GM12878 (cell line): Measurements from ENCODE around the gene DNAJC6. TPM values are rescaled to one million over a fixed set of nuclear protein-coding genes. Genes with fewer than 3 reads are reported as not detected.

ENCODE experiments used
- BMI1 ChIP-seq: fragments of 450-650 bp; IDR thresholded peaks from 2 replicates; pipeline ENCODE4 v1.6.1; 2016; ENCODE audit warnings: mild to moderate bottlenecking, moderate library complexity, borderline replicate concordance
- BRCA1 ChIP-seq: IDR thresholded peaks from 2 replicates; pipeline ENCODE4 v1.6.1; 2011; ENCODE audit warnings: low read depth, low read length, improper control_type of control experiment
- CBFB ChIP-seq: IDR thresholded peaks from 2 replicates; pipeline ENCODE4 v1.6.1; 2016; ENCODE audit warnings: antibody characterized with exemption, low read depth
- IKZF1 ChIP-seq: fragments of 450-650 bp; conservative IDR thresholded peaks from 2 replicates; pipeline ENCODE4 v1.6.1; 2017; ENCODE audit warnings: antibody characterized with exemption, mild to moderate bottlenecking
- KAT2A ChIP-seq: conservative IDR thresholded peaks from 2 replicates; pipeline ENCODE4 v1.6.1; 2011; ENCODE audit warnings: low read depth, low read length; ENCODE audit not compliant: control insufficient read depth
- REST ChIP-seq: IDR thresholded peaks from 2 replicates; pipeline ENCODE4 v1.6.1; 2012; ENCODE audit warnings: mild to moderate bottlenecking, low read depth, low read length
- SMAD5 ChIP-seq: IDR thresholded peaks from 2 replicates; pipeline ENCODE4 v1.6.1; 2016; ENCODE audit warnings: antibody characterized with exemption, low read depth
- SMARCA5 ChIP-seq: fragments of 450-650 bp; IDR thresholded peaks from 2 replicates; pipeline ENCODE4 v1.6.1; 2017; ENCODE audit warnings: mild to moderate bottlenecking
- SMC3 ChIP-seq: IDR thresholded peaks from 2 replicates; pipeline ENCODE4 v1.6.1; 2011; ENCODE audit warnings: low read length, improper control_type of control experiment, borderline replicate concordance
- USF1 ChIP-seq: IDR thresholded peaks from 2 replicates; pipeline ENCODE4 v1.6.1; 2011; ENCODE audit warnings: borderline replicate concordance, low read depth, mild to moderate bottlenecking, moderate library complexity, mixed read lengths, low read length; ENCODE audit not compliant: insufficient read depth; ENCODE audit errors: extremely low read length
- polyA plus RNA-seq, 11 experiments: library from polyadenylated mRNA; depleted of rRNA in 4 of 11; unstranded in 6 of 11; stranded (reverse) in 5 of 11; fragments of >200 nt; fragmentation: Nextera tagmentation in 4 of 11; fragmentation: Illumina TruSeq in 1 of 11; extraction: Ambion mirVana in 4 of 11; extraction: Trizol in 1 of 11; gene quantifications; 1 replicate in 1 of 11; 2 replicates in 10 of 11; pipeline versions ENCODE4 v1.2.1 to v1.2.3, GENCODE V29; 2011 to 2016; ENCODE audit warnings: inconsistent platforms in 2 of 11, missing spikeins in 2 of 11, low read depth in 1 of 11
- total RNA-seq, 4 experiments: library from RNA; depleted of rRNA in 3 of 4; stranded (reverse); fragments of >200 nt in 3 of 4; fragmentation: Illumina TruSeq in 1 of 4; extraction: Trizol in 1 of 4; gene quantifications; 2 replicates each; pipeline versions ENCODE4 v1.2.1 to v1.2.3, GENCODE V29; 2013 to 2021

Gene DNAJC6
- total and polyA plus RNA-seq, 10 of the 15 experiments (the other 5 are each of a cell fraction or from before 2014, with no cell fraction given): 0.08 to 4.3 (median 2.7) TPM

GRCh38 chr1:65267683-65268082, 41.7 kb upstream of the DNAJC6 start (continued):
- no peak for TF ChIP-seq USF1
- TF ChIP-seq SMAD5: no peak
- no peak for TF ChIP-seq IKZF1
- TF ChIP-seq CBFB: no peak
- no peak for TF ChIP-seq BRCA1
- no peak for TF ChIP-seq KAT2A
- no peak for TF ChIP-seq REST
- TF ChIP-seq SMC3: no peak
- TF ChIP-seq BMI1: no peak
- no peak for TF ChIP-seq SMARCA5
